GM12875 (cell line): ENCODE measurements around the gene PKD1L1.

Experiments
- H3K4me3 ChIP-seq: one replicate; pipeline ENCODE4 v1.5.1; 2011; ENCODE audit warnings: low read depth, low read length, control low read depth
- CTCF ChIP-seq: IDR thresholded peaks from 2 replicates; pipeline ENCODE4 v1.5.1; 2011; ENCODE audit warnings: low read depth, mild to moderate bottlenecking, control low read depth, inconsistent platforms, low read length, moderate library complexity, borderline replicate concordance; ENCODE audit not compliant: insufficient read depth

Gene PKD1L1

DNA sequence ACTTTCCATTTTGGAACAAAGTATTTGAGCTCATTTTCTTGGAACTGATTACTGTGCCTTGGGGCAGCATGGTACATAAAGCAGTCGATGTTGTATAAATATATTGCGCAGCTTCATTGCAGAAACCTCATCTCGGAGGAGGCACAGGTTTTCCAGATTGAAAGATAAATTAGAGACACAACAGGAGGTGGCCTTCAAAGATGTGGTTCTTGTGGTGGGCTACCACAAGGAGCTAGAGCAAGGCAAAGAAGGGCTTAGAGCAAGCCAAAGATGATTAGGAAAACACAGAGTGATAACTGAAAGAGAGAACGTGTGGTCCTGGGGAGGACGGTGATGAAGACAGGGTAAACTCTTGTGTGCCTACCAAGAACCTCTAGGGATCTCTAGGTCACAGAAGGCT is 197.2 kb downstream of the PKD1L1 start:
- H3K4me3 ChIP-seq, result no peak overlapping the region
- no peak for TF ChIP-seq CTCF

DNA sequence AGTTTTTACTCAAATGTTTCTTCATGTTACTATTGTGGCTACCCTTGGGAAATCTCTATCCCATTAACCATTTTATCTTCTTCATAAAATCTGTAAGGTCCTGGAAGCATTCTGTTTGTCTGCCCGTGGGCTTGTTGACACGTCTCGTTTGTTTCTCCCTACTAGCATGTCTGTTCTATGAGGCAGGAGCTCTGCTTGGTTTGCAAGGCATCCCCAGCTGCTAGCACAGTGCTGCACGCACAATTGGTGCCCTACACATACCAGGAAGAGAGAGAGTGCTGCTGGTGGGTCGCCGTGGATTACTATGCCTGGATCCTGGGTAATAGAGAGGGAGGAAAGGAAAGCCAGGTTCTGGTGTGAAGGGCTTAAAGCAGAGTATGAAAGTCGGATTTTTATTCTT is 200.2 kb downstream of the PKD1L1 start:
- no peak overlapping the region for H3K4me3 ChIP-seq
- TF ChIP-seq CTCF, result no peak

DNA sequence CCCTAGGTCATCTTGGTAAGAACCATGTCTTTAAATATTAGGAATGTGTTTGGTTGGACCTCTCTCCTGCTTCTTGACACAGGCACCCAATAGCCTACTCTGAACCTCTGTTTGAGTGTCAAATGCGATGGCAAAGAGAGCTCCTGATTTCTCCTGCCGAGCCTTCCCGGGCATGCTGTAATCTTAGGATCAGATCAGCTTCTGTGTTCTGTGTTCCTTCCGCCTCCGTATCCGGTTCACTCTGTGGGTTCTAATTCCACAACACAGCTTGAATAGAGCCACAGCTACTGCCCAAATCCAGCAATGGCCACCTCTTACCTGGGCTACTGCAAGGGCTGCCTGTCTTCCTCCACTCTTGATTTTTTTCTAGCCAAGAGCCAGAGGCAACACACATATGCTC is 201.1 kb downstream of the PKD1L1 start:
- no peak overlapping the region for H3K4me3 ChIP-seq
- no peak for TF ChIP-seq CTCF

GRCh38 chr7:47746468-47746867 is 201.8 kb downstream of the PKD1L1 start:
- no peak overlapping the region for H3K4me3 ChIP-seq
- no peak for TF ChIP-seq CTCF

DNA sequence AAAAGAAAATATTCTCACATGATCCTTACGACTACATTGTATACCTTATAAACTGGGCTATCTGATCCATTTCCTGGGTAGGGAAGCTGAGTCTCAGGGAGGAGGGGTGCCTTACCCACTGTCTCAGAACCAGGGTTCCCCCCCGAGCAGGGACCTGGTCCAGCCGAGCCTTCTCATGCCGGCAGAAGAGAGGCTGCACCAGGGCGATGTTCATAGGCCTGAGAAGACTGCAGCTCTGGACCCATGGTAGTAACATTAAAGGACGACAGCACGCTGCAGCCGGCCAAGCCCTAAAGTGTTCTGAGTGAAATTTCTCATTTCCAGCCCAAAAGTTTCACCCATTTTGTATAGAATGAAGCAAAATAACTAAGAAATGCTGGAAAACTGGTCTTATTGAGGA is 203.4 kb downstream of the PKD1L1 start:
- TF ChIP-seq CTCF, result no peak
- H3K4me3 ChIP-seq, result no peak overlapping the region

- no peak overlapping the region for H3K4me3 ChIP-seq
- no peak for TF ChIP-seq CTCF
Measured at GRCh38 chr7:47743965-47744591, 204.2 kb downstream of the PKD1L1 start.

- TF ChIP-seq CTCF, result no peak
Measured at GRCh38 chr7:47741984-47742383, 206.3 kb downstream of the PKD1L1 start.

More at GRCh38 chr7:47741984-47742383, 206.3 kb downstream of the PKD1L1 start:
- H3K4me3 ChIP-seq, result no peak overlapping the region
